PC-9 (cell line): ENCODE measurements around the gene TAC4. TPM values are rescaled to one million over a fixed set of nuclear protein-coding genes. Genes with fewer than 3 reads are reported as not detected.
"Not testable (repeated sequence)": the region's sequence is repeated elsewhere in the genome, so short reads cannot be mapped to it uniquely, and the experiment has no call there.

ENCODE experiments used
- BruUV-seq: library from RNA; stranded (reverse); fragments of 400-500 nt; replicated peaks from 2 replicates; lab custom pipeline; 2021; lab: Mats Ljungman, UMichigan
- CTCF ChIA-PET: fragments of 300-600 bp; sonication (Branson Sonifier 250); formaldehyde crosslinking; loops from one replicate; lab custom pipeline; 2022; ENCODE audit warnings: antibody characterized with exemption; lab: Charles Lee
- POLR2A ChIA-PET: fragments of 300-600 bp; sonication (Branson Sonifier 250); formaldehyde crosslinking; loops from one replicate; lab custom pipeline; 2022; ENCODE audit warnings: antibody characterized with exemption; ENCODE audit not compliant: unreplicated experiment; lab: Charles Lee
- DNase-seq, 2 experiments: peaks; one replicate each; pipeline versions ENCODE4 v3.0.0 to v3.0.0-alpha.2; 2015 to 2022; ENCODE audit warnings: mixed read lengths in 1 of 2
- H2AFZ ChIP-seq: fragments of 200-600 bp; sonication (generic); 2 replicates; pipeline ENCODE4 v1.8.1; 2017; ENCODE audit warnings: antibody characterized with exemption
- H3F3A ChIP-seq: fragments of 200-600 bp; sonication (generic); 2 replicates; pipeline ENCODE4 v1.8.1; 2017; ENCODE audit warnings: antibody characterized with exemption, mild to moderate bottlenecking, low read depth; ENCODE audit not compliant: insufficient read depth
- H3K27ac ChIP-seq: fragments of 200-600 bp; sonication (generic); 2 replicates; pipeline ENCODE4 v1.6.1; 2016; ENCODE audit warnings: mixed run types
- H3K27me3 ChIP-seq: fragments of 200-600 bp; sonication (generic); 2 replicates; pipeline ENCODE4 v1.6.1; 2016; ENCODE audit warnings: low read depth, mixed run types; ENCODE audit not compliant: insufficient read depth
- H3K36me3 ChIP-seq: fragments of 200-600 bp; sonication (generic); 2 replicates; pipeline ENCODE4 v1.6.1; 2016; ENCODE audit warnings: low read depth, mixed run types
- H3K4me1 ChIP-seq: fragments of 200-600 bp; sonication (generic); replicated peaks from 2 replicates; pipeline ENCODE4 v1.6.1; 2016; ENCODE audit warnings: mixed run types; ENCODE audit not compliant: insufficient read depth
- H3K4me2 ChIP-seq: fragments of 200-600 bp; sonication (generic); 2 replicates; pipeline ENCODE4 v1.6.1; 2017; ENCODE audit warnings: mixed run types
- H3K4me3 ChIP-seq: fragments of 200-600 bp; sonication (generic); 2 replicates; pipeline ENCODE4 v1.6.1; 2016; ENCODE audit warnings: mixed run types
- H3K79me2 ChIP-seq: fragments of 200-600 bp; sonication (generic); 2 replicates; pipeline ENCODE4 v1.6.1; 2017; ENCODE audit warnings: low read depth, mixed run types
- H3K9me2 ChIP-seq: fragments of 200-600 bp; sonication (generic); 2 replicates; pipeline ENCODE4 v1.8.1; 2017; ENCODE audit warnings: mild to moderate bottlenecking; ENCODE audit not compliant: insufficient read depth
- H3K9me3 ChIP-seq: fragments of 200-600 bp; sonication (generic); 2 replicates; pipeline ENCODE4 v1.8.1; 2016; ENCODE audit warnings: low read depth; ENCODE audit not compliant: insufficient read depth
- H4K20me1 ChIP-seq: fragments of 200-600 bp; sonication (generic); 2 replicates; pipeline ENCODE4 v1.8.1; 2017; ENCODE audit not compliant: insufficient read depth
- CTCF ChIP-seq: fragments of 200-600 bp; sonication (generic); conservative IDR thresholded peaks from 2 replicates; pipeline ENCODE4 v1.6.1; 2017; ENCODE audit warnings: mixed run types, antibody characterized with exemption, mild to moderate bottlenecking, moderate library complexity
- EZH2 ChIP-seq: fragments of 200-600 bp; sonication (generic); IDR thresholded peaks from 2 replicates; pipeline ENCODE4 v1.8.0; 2017; ENCODE audit warnings: antibody characterized with exemption, low read depth
- intact Hi-C: fragments of 100-400 bp; cut with micrococcal nuclease; formaldehyde crosslinking; loops from one replicate; pipeline ENCODE4 v1.10.0; 2022; ENCODE audit not compliant: unreplicated experiment
- total RNA-seq: library from RNA; stranded (reverse); gene quantifications from 2 replicates; pipeline ENCODE4 v1.2.3, GENCODE V29; 2021

Gene TAC4
- total RNA-seq, 1 experiment from 2014 or later: not detected

- CTCF ChIA-PET: no interaction called here
- POLR2A ChIA-PET: no interaction called here
- intact Hi-C loops: no loop called here
These were observed 14.8 kb downstream of the TAC4 start for GRCh38 chr17:49832840-49833599.

GRCh38 chr17:49830605-49831004, 17.3 kb downstream of the TAC4 start:
- peaks cover 46% of the 10 kb centered on the region for H3K36me3 ChIP-seq
- no peak for TF ChIP-seq CTCF
- no peak overlapping the region for H2AFZ ChIP-seq
- POLR2A ChIA-PET: interaction anchor here (0.6 kb wide), 2 partner anchors 53 to 66 kb away, joined by 4 to 7 read pairs; partner anchors contain the start of gene FAM117A
- H3K27ac ChIP-seq: no peak overlapping the region
- no peaks in the 10 kb centered on the region for H3K27me3 ChIP-seq
- H3K9me2 ChIP-seq: no peaks in the 10 kb centered on the region
- H3K4me1 ChIP-seq: peaks cover 5% of the 10 kb centered on the region
- no peaks in the 10 kb centered on the region for H3K9me3 ChIP-seq
- H3K4me2 ChIP-seq: no peak overlapping the region
- no peak for DNase-seq
- BruUV-seq: no TSS peak
- peaks cover 14% of the 10 kb centered on the region; the same call in 1 of the 2 replicates for H3F3A ChIP-seq
- CTCF ChIA-PET: no interaction called here
- 0 out of 2 replicates have a peak, but pooled peaks cover 4% of the 10 kb centered on the region for H4K20me1 ChIP-seq
- H3K4me3 ChIP-seq: no peak overlapping the region
- intact Hi-C loops: no loop called here
- no peaks in the 10 kb centered on the region for H3K79me2 ChIP-seq

More at GRCh38 chr17:49832840-49833599, 14.8 kb downstream of the TAC4 start:
- no peak overlapping the region for H3K27ac ChIP-seq
- no peak overlapping the region for H3K4me2 ChIP-seq
- H3F3A ChIP-seq: peaks cover 14% of the 10 kb centered on the region; the same call in 1 of the 2 replicates
- H4K20me1 ChIP-seq: 0 out of 2 replicates have a peak, but pooled peaks cover 4% of the 10 kb centered on the region
- no peaks in the 10 kb centered on the region; the same call in 1 of the 2 replicates for H3K9me2 ChIP-seq
- no peak overlapping the region for H2AFZ ChIP-seq
- H3K9me3 ChIP-seq: no peaks in the 10 kb centered on the region
- H3K36me3 ChIP-seq: peaks cover 28% of the 10 kb centered on the region; the same call in 1 of the 2 replicates
- BruUV-seq: no TSS peak
- no peak overlapping the region for H3K4me3 ChIP-seq
- H3K79me2 ChIP-seq: no peaks in the 10 kb centered on the region
- DNase-seq: no peak
- no peaks in the 10 kb centered on the region for H3K27me3 ChIP-seq
- H3K4me1 ChIP-seq: peaks cover 5% of the 10 kb centered on the region
- no peak for TF ChIP-seq EZH2
- no peak for TF ChIP-seq CTCF

- Histone ChIP-seq H3K27me3 (no peaks in the 10 kb centered on the region), H2AFZ (no peak overlapping the region), H3K27ac (no peak overlapping the region), H3K9me3 (no peaks in the 10 kb centered on the region), H3K79me2 (no peaks in the 10 kb centered on the region), H3K4me3 (no peak overlapping the region), H4K20me1 (0 out of 2 replicates have a peak, but pooled peaks cover 4% of the 10 kb centered on the region), H3K9me2 (no peaks in the 10 kb centered on the region), H3F3A (peaks cover 14% of the 10 kb centered on the region; the same call in 1 of the 2 replicates), H3K36me3 (peaks cover 46% of the 10 kb centered on the region), H3K4me1 (peaks cover 5% of the 10 kb centered on the region), H3K4me2 (no peak overlapping the region)
- BruUV-seq: no TSS peak
- intact Hi-C loops: no loop called here
- TF ChIP-seq EZH2 (no peak), CTCF (no peak)
- ChIA-PET CTCF (no interaction called here), POLR2A (no interaction called here)
- DNase-seq: no peak
These were observed 18.8 kb downstream of the TAC4 start for GRCh38 chr17:49829026-49829425.

- intact Hi-C loops, H3K79me2 ChIP-seq, DNase-seq, H3K9me3 ChIP-seq, H3K4me2 ChIP-seq, H3K4me1 ChIP-seq, BruUV-seq, POLR2A ChIA-PET, H3K9me2 ChIP-seq, H3K27ac ChIP-seq, H3K27me3 ChIP-seq, H3F3A ChIP-seq, CTCF ChIA-PET, H4K20me1 ChIP-seq, H3K4me3 ChIP-seq, H2AFZ ChIP-seq: not testable (repeated sequence)
- peaks cover 46% of the 10 kb centered on the region for H3K36me3 ChIP-seq
These were observed 19.5 kb downstream of the TAC4 start for GRCh38 chr17:49828325-49828724.
